H1 (cell line): ENCODE measurements around the gene TLR4.

Experiments used
- CEBPB ChIP-seq: IDR thresholded peaks from 2 replicates; pipeline ENCODE4 v1.6.1; 2012; ENCODE audit warnings: low read depth, low read length
- CHD2 ChIP-seq: IDR thresholded peaks from 2 replicates; pipeline ENCODE4 v1.6.1; 2012; ENCODE audit warnings: low read length, improper control_type of control experiment
- CTCF ChIP-seq, 3 experiments: IDR thresholded peaks; 1 replicate in 2 of 3; 2 replicates in 1 of 3; pipeline versions ENCODE4 v1.5.1 to v1.6.1; 2011; ENCODE audit warnings: low read length in 3 of 3, mild to moderate bottlenecking in 3 of 3, inconsistent platforms in 2 of 3, low read depth in 1 of 3, moderate library complexity in 1 of 3; ENCODE audit not compliant: insufficient read depth in 1 of 3; ENCODE audit errors: control extremely low read depth in 1 of 3
- EGR1 ChIP-seq: IDR thresholded peaks from 2 replicates; pipeline ENCODE4 v1.6.1; 2011; ENCODE audit warnings: low read depth, low read length, borderline replicate concordance
- FOSL1 ChIP-seq: IDR thresholded peaks from 2 replicates; pipeline ENCODE4 v1.6.1; 2011; ENCODE audit warnings: mild to moderate bottlenecking, low read depth, low read length, moderate library complexity; ENCODE audit not compliant: insufficient read depth
- GABPA ChIP-seq: IDR thresholded peaks from 2 replicates; pipeline ENCODE4 v1.6.1; 2011; ENCODE audit warnings: mild to moderate bottlenecking, low read length, moderate library complexity, borderline replicate concordance; ENCODE audit not compliant: insufficient read depth
- HDAC2 ChIP-seq, 2 experiments: fragments of 300-600 bp in 1 of 2; sonication (generic) in 1 of 2; IDR thresholded peaks; 2 replicates each; pipeline ENCODE4 v1.6.1; 2011 to 2012; ENCODE audit warnings: low read depth in 2 of 2, low read length in 2 of 2, mild to moderate bottlenecking in 2 of 2, moderate library complexity in 2 of 2, borderline replicate concordance in 1 of 2, inconsistent platforms in 1 of 2
- PHF8 ChIP-seq: fragments of 200-600 bp; sonication (generic); conservative IDR thresholded peaks from 2 replicates; pipeline ENCODE4 v1.7.1; 2012; ENCODE audit warnings: low read depth, mild to moderate bottlenecking, inconsistent platforms, low read length, moderate library complexity
- POLR2A ChIP-seq, 2 experiments: IDR thresholded peaks; 1 replicate in 1 of 2; 2 replicates in 1 of 2; pipeline ENCODE4 v1.6.1; 2011; ENCODE audit warnings: low read depth in 2 of 2, low read length in 2 of 2, mild to moderate bottlenecking in 2 of 2; ENCODE audit errors: control extremely low read depth in 1 of 2
- POLR2AphosphoS5 ChIP-seq: IDR thresholded peaks from 2 replicates; pipeline ENCODE4 v1.6.1; 2011; ENCODE audit warnings: low read depth, low read length
- POU5F1 ChIP-seq: IDR thresholded peaks from 2 replicates; pipeline ENCODE4 v1.6.1; 2011; ENCODE audit warnings: low read depth, mild to moderate bottlenecking, low read length, moderate library complexity
- SUZ12 ChIP-seq: fragments of 200-600 bp; sonication (generic); IDR thresholded peaks from 2 replicates; pipeline ENCODE4 v1.6.1; 2012; ENCODE audit warnings: mild to moderate bottlenecking, inconsistent platforms, low read length, moderate library complexity, mixed read lengths
- TCF12 ChIP-seq: IDR thresholded peaks from 2 replicates; pipeline ENCODE4 v1.6.1; 2011; ENCODE audit warnings: low read depth, mild to moderate bottlenecking, low read length
- YY1 ChIP-seq: IDR thresholded peaks from 2 replicates; pipeline ENCODE4 v1.6.1; 2011; ENCODE audit warnings: low read depth, mild to moderate bottlenecking, low read length

- TF ChIP-seq GABPA, result no peak
- no peak for TF ChIP-seq CHD2
- TF ChIP-seq YY1, result no peak
- TF ChIP-seq TCF12, result no peak
- TF ChIP-seq CTCF (IDR thresholded peaks at IDR 0.05; ENCODE audit: control extremely low read depth in 1 of 3, insufficient read depth in 1 of 3, low read depth in 1 of 3, low read length in 3 of 3), result no peak
- TF ChIP-seq POLR2AphosphoS5, result no peak
- TF ChIP-seq SUZ12, result no peak
- TF ChIP-seq CEBPB, result no peak
- TF ChIP-seq POU5F1, result no peak
- no peak for TF ChIP-seq HDAC2 (IDR thresholded peaks at IDR 0.05; ENCODE audit: borderline replicate concordance in 1 of 2, low read depth in 2 of 2, low read length in 2 of 2)
- TF ChIP-seq POLR2A (IDR thresholded peaks at IDR 0.05; ENCODE audit: control extremely low read depth in 1 of 2, low read depth in 2 of 2, low read length in 2 of 2), result no peak
- TF ChIP-seq PHF8, result no peak
- TF ChIP-seq FOSL1, result no peak
- TF ChIP-seq EGR1, result no peak
These were observed at the start of gene TLR4 for GRCh38 chr9:117704024-117704575.
